GM23248 (cell line): Measurements from ENCODE around the gene DMC1.
"Not testable (repeated sequence)": the region's sequence is repeated elsewhere in the genome, so short reads cannot be mapped to it uniquely, and the experiment has no call there.

Experiments
- EZH2 ChIP-seq: fragments of 200-600 bp; sonication (generic); IDR thresholded peaks from 2 replicates; pipeline ENCODE4 v1.6.1; 2018; ENCODE audit warnings: antibody characterized with exemption, mild to moderate bottlenecking; ENCODE audit not compliant: insufficient read depth, poor library complexity, severe bottlenecking
- EZH2phosphoT487 ChIP-seq: fragments of 200-600 bp; sonication (generic); IDR thresholded peaks from 2 replicates; pipeline ENCODE4 v1.6.1; 2018; ENCODE audit warnings: antibody characterized with exemption, moderate library complexity, mild to moderate bottlenecking, low read depth; ENCODE audit not compliant: insufficient read depth

DNA sequence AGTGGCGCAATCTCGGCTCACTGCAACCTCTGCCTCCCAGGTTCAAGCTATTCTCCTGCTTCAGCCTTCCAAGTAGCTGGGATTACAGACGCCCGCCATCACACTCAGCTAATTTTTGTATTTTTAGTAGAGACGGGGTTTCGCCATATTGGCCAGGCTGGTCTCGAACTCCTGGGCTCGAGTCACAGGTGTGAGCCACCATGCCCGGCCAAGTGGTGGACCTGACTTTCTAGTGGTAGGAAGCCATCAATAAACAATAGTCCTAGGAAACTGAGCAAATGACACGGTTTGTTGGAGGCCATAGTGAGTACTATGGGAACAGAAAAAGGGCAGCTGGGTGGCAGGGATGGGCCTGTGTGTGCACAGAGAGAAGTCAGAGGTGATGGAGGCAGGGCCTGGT, 99.8 kb downstream of the DMC1 start:
- TF ChIP-seq EZH2phosphoT487, EZH2: not testable (repeated sequence)
